HG03432 (cell line): Measurements from ENCODE around the gene CDH3.

ENCODE experiments used
- ATAC-seq: cut with Tn5 transposase; IDR thresholded peaks from one replicate; pipeline ENCODE4 v1.9.1; 2021; ENCODE audit warnings: mild to moderate bottlenecking, moderate library complexity; ENCODE audit not compliant: unreplicated experiment

The CDH3 gene

DNA sequence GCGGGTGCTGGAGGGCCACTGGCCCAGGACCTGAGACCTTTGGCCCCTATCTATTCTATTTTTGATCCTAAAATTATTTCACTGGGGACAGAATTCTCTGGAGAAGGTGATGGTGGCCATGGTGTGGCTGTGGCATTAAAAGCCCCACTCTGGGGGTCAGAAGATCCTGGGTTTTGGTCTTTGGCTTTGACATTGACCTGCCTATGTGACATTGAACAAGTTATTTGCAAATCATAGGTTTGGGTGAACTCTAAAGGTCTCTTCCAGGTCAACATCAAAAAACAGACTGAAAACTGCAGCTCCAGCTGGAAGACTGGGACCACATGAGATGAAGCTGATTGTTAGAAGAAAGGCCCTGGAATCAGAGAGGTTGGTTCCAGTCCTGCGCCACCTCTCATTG is 89.7 kb downstream of the CDH3 start:
- no peak for ATAC-seq

DNA sequence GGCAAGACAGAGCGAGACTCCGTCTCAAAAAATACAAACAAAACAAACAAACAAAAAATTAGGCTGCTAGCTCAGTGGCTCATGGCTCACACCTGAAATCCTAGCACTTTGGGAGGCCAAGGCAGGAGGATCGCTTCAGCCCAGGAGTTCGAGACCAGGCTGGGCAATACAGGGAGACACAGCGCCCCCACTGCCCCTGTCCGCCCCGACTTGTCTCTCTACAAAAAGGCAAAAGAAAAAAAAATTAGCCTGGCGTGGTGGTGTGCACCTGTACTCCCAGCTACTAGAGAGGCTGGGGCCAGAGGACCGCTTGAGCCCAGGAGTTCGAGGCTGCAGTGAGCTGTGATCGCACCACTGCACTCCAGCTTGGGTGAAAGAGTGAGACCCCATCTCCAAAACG is 91.5 kb downstream of the CDH3 start:
- ATAC-seq: no peak

DNA sequence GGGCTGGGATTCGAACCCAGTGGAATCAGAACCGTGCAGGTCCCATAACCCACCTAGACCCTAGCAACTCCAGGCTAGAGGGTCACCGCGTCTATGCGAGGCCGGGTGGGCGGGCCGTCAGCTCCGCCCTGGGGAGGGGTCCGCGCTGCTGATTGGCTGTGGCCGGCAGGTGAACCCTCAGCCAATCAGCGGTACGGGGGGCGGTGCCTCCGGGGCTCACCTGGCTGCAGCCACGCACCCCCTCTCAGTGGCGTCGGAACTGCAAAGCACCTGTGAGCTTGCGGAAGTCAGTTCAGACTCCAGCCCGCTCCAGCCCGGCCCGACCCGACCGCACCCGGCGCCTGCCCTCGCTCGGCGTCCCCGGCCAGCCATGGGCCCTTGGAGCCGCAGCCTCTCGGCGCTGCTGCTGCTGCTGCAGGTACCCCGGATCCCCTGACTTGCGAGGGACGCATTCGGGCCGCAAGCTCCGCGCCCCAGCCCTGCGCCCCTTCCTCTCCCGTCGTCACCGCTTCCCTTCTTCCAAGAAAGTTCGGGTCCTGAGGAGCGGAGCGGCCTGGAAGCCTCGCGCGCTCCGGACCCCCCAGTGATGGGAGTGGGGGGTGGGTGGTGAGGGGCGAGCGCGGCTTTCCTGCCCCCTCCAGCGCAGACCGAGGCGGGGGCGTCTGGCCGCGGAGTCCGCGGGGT is 92.1 kb downstream of the CDH3 start, which contains the start of gene CDH1:
Gene CDH1 (plus strand): TSS at position 247 of the 684 bp plus-strand sequence. CDS start 124 bp downstream, at position 371.
- ATAC-seq: no peak

DNA sequence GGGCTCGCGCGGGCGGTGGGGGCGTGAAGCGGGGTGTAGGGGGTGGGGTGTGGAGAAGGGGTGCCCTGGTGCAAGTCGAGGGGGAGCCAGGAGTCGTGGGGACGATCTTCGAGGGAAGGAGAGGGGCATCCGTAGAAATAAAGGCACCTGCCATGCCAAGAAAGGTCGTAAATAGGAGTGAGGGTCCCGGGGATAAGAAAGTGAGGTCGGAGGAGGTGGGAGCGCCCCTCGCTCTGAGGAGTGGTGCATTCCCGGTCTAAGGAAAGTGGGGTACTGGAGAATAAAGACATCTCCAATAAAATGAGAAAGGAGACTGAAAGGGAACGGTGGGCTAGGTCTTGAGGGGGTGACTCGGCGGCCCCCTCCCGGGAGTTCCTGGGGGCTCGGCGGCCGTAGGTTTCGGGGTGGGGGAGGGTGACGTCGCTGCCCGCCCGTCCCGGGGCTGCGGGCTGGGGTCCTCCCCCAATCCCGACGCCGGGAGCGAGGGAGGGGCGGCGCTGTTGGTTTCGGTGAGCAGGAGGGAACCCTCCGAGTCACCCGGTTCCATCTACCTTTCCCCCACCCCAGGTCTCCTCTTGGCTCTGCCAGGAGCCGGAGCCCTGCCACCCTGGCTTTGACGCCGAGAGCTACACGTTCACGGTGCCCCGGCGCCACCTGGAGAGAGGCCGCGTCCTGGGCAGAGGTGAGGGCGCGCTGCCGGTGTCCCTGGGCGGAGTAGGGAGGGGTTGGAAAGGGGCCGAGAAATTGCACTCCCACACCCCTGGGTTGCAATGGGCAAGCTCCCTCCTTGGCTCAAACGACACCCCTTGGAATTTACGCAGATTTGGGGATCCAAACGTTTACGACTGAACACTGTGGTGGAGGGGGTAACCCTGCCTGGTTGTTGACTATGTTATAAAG is 92.9 kb downstream of the CDH3 start:
- no peak for ATAC-seq

DNA sequence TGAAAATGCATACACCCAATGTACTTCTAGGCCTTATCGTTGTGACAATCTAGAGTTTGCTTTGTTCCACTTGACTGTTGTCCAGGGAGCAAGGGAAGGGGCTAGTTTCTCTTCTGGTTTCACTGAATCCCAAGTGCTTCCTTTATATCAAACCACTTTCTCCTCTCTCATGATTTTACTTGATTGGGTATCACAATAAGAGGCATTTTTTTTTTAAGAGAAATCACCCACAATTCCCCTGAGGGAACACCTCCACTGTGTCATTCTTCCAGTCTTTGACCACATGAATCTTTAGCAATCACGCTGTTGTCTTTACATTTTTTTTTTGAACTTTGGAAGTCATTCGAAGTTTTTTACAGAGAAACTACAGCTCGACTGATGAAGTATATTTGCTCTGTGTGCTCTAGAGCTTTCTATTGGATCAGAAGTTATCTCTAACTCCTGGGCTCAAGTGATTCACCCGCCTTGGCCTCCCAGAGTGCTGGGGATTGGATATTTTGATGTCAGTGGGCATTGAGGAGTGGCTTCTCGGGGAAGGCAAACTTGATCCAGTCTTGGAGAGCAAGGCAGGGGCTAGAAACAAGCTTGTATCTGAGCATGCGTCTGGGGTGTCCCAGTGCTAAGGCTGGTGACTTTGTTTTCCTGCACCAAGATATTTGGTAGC is 95.0 kb downstream of the CDH3 start:
- ATAC-seq: no peak

DNA sequence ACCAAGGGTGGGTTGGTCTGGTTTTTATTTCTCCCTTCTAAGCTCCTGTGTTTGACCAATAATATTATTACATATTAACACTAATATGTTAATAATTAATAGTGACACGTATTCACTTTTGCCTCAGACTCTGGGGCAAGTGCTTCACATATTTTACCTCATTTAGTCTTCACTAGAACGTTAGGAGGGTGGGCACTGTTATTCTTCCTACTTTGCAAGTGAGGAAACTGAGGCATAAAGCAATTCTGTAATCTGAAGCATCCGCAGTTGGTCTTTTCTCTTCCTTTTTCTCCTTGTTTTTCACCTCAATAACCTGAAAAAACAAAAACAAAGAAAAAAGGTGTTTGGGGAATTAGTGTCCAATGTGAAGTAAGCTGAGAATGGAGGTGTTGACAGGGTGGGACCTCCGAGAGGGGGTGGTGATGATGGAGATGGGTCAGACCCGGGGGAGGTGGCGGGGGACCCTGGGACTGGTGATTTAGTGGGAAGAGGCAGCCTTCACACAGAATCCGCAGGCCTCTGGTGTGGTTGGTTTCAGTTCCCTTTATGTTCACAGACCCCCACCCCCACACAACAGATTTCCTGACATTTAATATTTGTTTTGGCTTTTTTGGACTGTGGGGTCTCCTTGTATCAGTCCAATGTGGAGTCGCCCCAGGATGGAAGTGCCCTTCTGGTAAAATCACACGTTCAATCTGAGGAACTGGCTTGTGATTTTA is 95.7 kb downstream of the CDH3 start:
- no peak for ATAC-seq

DNA sequence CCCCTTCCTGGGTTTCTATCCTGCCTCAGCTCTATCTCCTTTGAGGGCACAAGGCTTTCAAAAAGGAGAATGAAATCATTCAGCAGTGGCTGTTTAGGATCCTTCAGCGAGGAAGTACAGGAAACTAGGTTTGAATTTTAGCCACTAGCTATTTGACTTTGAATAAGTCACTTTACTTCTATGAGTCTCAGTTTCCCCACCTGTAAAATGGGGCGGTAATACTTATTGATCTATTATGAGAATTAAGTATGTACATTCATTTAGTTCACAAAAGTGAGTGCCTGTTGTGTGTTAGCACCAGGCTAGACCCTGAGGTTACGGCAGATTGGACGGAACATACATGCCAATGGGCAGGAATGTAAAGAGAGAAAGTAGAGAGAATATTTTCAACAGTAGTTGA is 98.6 kb downstream of the CDH3 start:
- ATAC-seq: no peak

DNA sequence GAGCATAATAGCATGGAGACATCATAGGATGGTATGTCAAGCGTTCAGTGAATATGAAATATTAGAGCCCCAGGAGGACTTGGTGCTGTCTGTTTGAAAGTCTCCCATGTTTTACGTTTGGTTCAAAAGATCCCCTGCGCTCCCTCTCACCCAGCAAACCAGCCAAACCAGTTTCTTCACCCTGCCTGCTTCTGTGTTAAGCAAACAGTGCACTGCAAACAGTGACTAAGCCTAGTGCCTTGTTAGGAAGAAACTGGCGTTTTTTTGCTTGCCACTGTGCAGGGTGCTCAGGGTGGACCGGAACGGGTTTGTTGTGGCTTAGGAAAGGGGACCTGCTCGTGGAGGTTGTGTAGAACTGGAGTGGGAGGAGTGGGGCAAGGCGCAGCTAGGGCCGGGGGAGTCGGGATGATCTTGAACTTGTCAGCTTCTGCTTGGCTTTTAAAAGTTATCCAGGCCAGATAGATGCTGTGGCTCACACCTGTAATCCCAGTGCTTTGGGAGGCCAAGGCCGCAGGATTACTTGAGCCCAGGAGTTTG is 99.7 kb downstream of the CDH3 start:
- no peak for ATAC-seq

DNA sequence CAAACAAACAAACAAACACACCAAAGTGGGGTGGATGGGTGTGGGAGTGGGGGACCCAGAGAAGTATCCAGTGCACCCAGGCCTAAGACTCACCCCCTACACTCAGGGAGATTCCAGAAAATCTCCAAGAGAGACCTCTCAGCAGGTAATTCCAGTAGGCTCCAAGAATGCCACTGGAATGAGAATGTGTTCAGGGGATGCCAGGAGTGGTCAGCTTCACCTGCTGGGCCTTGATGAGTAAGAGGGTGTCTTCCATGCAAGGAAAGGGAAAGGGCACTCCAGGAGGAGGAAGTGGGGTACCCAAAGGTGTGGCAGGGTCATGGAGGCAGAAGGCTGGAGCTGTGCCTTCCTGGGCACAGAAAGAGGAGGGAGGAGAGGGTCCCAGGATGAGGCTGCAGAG is 101.8 kb downstream of the CDH3 start:
- ATAC-seq: no peak

DNA sequence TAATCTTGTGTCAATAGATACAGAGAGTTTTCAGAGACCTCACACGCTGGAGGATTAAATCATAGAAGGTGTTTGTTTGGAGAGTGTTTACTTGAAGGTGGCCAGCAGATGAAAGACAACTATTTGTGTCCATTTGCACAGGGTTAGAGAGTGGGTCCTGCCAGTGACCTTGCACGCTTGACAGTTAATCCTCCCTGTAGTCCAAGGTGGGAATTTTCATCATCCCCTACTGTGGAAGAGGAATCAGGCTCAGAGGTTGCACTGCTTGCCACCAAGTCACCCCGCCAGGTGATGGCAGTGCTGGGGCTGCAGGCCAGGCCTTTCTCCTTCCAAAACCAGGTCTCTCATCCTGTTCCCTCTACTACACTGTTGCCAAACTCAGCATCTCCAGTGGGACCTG is 104.3 kb downstream of the CDH3 start:
- ATAC-seq: no peak
